ENCODE results near the gene NXF1. TPM values are rescaled to one million over a fixed set of nuclear protein-coding genes. Genes with fewer than 3 reads are reported as not detected.
"Not testable (repeated sequence)": the region's sequence is repeated elsewhere in the genome, so short reads cannot be mapped to it uniquely, and the experiment has no call there.

The NXF1 gene
- total RNA-seq, 1 donor from 2014 or later, result 77.6 TPM

GRCh38 chr11:62832336-62833234, 27.3 kb upstream of the NXF1 start, which contains the start of gene TEX54:
Gene TEX54 (minus strand): TSS chr11:62832841.
- no peak for DNase-seq (ENCODE audit: low spot score)

GRCh38 chr11:62831520-62832335, 26.5 kb upstream of the NXF1 start, which contains the start of gene STX5:
Gene STX5 (minus strand): TSS chr11:62832051. CDS start chr11:62831243, 808 bp downstream.
- DNase-seq (ENCODE audit: low spot score), result peak; percentile 100

GRCh38 chr11:62830904-62831519, 25.8 kb upstream of the NXF1 start:
- DNase-seq (ENCODE audit: low spot score), result no peak

GRCh38 chr11:62828130-62828529, 22.9 kb upstream of the NXF1 start:
- not testable (repeated sequence) for DNase-seq (ENCODE audit: low spot score)

GRCh38 chr11:62823677-62824076, 18.4 kb upstream of the NXF1 start:
- no peak for DNase-seq (ENCODE audit: low spot score)

GRCh38 chr11:62817129-62817528, 11.9 kb upstream of the NXF1 start:
- no peak for DNase-seq (ENCODE audit: low spot score)

- DNase-seq (ENCODE audit: low spot score), result no peak
Observed at GRCh38 chr11:62816557-62816956, 11.3 kb upstream of the NXF1 start.

GRCh38 chr11:62811659-62812058, 6.4 kb upstream of the NXF1 start:
- no peak for DNase-seq (ENCODE audit: low spot score)

GRCh38 chr11:62810748-62811147, 5.5 kb upstream of the NXF1 start:
- DNase-seq (ENCODE audit: low spot score), result no peak

GRCh38 chr11:62806611-62807121, 1.4 kb upstream of the NXF1 start:
- DNase-seq (ENCODE audit: low spot score), result no peak

- no peak for DNase-seq (ENCODE audit: low spot score)
Observed at GRCh38 chr11:62805961-62806441, 761 bp upstream of the NXF1 start.

- DNase-seq (ENCODE audit: low spot score), result no peak
Observed at GRCh38 chr11:62804310-62805075, 747 bp downstream of the NXF1 start.

GRCh38 chr11:62801071-62801470, 4.2 kb downstream of the NXF1 start:
- no peak for DNase-seq (ENCODE audit: low spot score)

- DNase-seq (ENCODE audit: low spot score), result no peak
Observed at GRCh38 chr11:62799486-62799885, 5.8 kb downstream of the NXF1 start.

GRCh38 chr11:62796281-62796680, 9.0 kb downstream of the NXF1 start:
- DNase-seq (ENCODE audit: low spot score), result no peak

GRCh38 chr11:62794201-62794775, 11.0 kb downstream of the NXF1 start:
- no peak for DNase-seq (ENCODE audit: low spot score)

GRCh38 chr11:62792202-62792575, 13.1 kb downstream of the NXF1 start:
- no peak for DNase-seq (ENCODE audit: low spot score)

- DNase-seq (ENCODE audit: low spot score), result peak; percentile 97
Observed at GRCh38 chr11:62791501-62792201, 13.6 kb downstream of the NXF1 start, which contains the start of gene TMEM223. Gene TMEM223 (minus strand): TSS chr11:62792006. CDS start chr11:62791994, 12 bp downstream.

- DNase-seq (ENCODE audit: low spot score), result no peak
Observed at GRCh38 chr11:62789576-62789975, 15.7 kb downstream of the NXF1 start.

All from mesenteric fat pad (tissue), 1 donor.